Effector memory CD4-positive, alpha-beta T cell (primary cell): ENCODE results near the gene GTPBP4.

ENCODE experiments used
- DNase-seq, 3 donors: peaks; one replicate each; pipeline ENCODE4 v3.0.0-alpha.2; 2020
- H3K27ac ChIP-seq: 2 replicates; pipeline ENCODE4 v1.7.0; 2013; ENCODE audit warnings: mild to moderate bottlenecking, low read length, moderate library complexity; ENCODE audit not compliant: insufficient read depth, poor library complexity, severe bottlenecking
- H3K27me3 ChIP-seq: replicated peaks from 2 replicates; pipeline ENCODE4 v1.7.0; 2013; ENCODE audit warnings: mild to moderate bottlenecking, low read length; ENCODE audit not compliant: insufficient read depth, control insufficient read depth, poor library complexity, severe bottlenecking
- H3K36me3 ChIP-seq: 2 replicates; pipeline ENCODE4 v1.7.0; 2013; ENCODE audit warnings: mild to moderate bottlenecking, low read length, moderate library complexity; ENCODE audit not compliant: control insufficient read depth, insufficient read depth
- H3K4me1 ChIP-seq: 2 replicates; pipeline ENCODE4 v1.7.0; 2013; ENCODE audit warnings: low read length, mild to moderate bottlenecking; ENCODE audit not compliant: control insufficient read depth, insufficient read depth, poor library complexity, severe bottlenecking
- H3K4me3 ChIP-seq: 2 replicates; pipeline ENCODE4 v1.7.0; 2013; ENCODE audit warnings: low read length, low read depth, mild to moderate bottlenecking; ENCODE audit not compliant: insufficient read depth, poor library complexity, severe bottlenecking
- H3K9me3 ChIP-seq: 2 replicates; pipeline ENCODE4 v1.7.0; 2013; ENCODE audit warnings: mild to moderate bottlenecking, low read length, moderate library complexity; ENCODE audit not compliant: control insufficient read depth
- total RNA-seq, 3 donors: gene quantifications; one replicate each; lab custom pipeline; 2026; lab: John Stamatoyannopoulos, UW

Gene GTPBP4
- 49.0 to 54.4 (median 51.4) reads per million in 3 donors for total RNA-seq

DNA sequence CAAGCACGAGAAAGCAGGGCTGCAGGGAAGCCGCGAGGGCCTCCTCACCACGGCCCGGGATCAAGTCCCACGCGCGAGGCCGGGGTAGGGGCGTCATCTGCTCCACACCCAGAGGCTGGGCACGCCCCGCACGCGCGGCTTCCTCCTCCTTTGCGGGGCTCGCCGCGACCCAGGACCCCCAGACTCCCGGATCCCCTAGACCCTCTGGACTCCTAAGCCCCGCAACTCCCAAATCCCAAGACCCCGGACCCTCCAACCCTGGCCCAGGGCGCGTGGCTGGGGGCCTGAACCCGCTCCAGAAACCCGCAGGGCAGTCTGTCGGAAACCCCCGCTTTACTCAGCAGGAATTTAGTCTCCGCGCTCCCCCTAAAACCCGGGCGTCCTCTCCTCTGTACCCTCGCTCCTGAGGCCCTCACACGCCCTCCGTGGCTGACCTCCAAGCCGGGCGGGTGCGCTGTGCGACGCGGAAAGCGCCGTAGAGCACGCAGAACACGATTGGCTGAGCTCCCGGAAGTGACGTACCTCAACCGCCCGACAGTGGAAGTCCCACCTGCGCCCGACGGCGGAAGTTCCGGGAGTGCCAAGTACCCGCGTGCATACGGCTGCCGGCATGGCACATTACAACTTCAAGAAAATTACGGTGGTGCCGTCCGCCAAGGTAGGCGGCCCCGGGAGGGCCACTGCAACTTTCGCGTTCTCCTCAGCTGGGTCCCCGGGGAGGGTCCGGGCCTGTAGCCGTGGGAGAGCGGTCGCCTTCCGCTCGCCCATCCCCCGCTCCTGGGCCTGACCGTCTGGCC, at the start of gene GTPBP4:
Gene GTPBP4 (plus strand): TSS at position 565 of the 797 bp plus-strand sequence. CDS start 46 bp downstream, at position 611.
- DNase-seq, result peak; percentile 91 to 95 (median 93)
- H3K27ac ChIP-seq, result peak within 1 kb of the TSS; percentile 91
- peak within 1 kb of the TSS; percentile 100 for H3K4me3 ChIP-seq
- no peaks in the 10 kb centered on the region for H3K27me3 ChIP-seq
- H3K9me3 ChIP-seq, result no peaks in the 10 kb centered on the region
- H3K4me1 ChIP-seq, result peaks cover 18% of the 10 kb centered on the region
- H3K36me3 ChIP-seq, result peaks cover 8% of the 10 kb centered on the region

GRCh38 chr10:938941-939678, 49.1 kb upstream of the GTPBP4 start:
- Histone ChIP-seq H3K36me3 (no peaks in the 10 kb centered on the region), H3K4me3 (no peak overlapping the region), H3K27ac (no peak overlapping the region), H3K9me3 (no peaks in the 10 kb centered on the region), H3K27me3 (no peaks in the 10 kb centered on the region), H3K4me1 (no peaks in the 10 kb centered on the region)
- DNase-seq, result no peak

GRCh38 chr10:943334-944033, 44.8 kb upstream of the GTPBP4 start:
- H3K4me3 ChIP-seq, result no peak overlapping the region
- H3K27me3 ChIP-seq, result no peaks in the 10 kb centered on the region
- no peaks in the 10 kb centered on the region for H3K4me1 ChIP-seq
- H3K36me3 ChIP-seq, result no peaks in the 10 kb centered on the region
- DNase-seq, result no peak
- no peaks in the 10 kb centered on the region for H3K9me3 ChIP-seq
- H3K27ac ChIP-seq, result no peak overlapping the region

DNA sequence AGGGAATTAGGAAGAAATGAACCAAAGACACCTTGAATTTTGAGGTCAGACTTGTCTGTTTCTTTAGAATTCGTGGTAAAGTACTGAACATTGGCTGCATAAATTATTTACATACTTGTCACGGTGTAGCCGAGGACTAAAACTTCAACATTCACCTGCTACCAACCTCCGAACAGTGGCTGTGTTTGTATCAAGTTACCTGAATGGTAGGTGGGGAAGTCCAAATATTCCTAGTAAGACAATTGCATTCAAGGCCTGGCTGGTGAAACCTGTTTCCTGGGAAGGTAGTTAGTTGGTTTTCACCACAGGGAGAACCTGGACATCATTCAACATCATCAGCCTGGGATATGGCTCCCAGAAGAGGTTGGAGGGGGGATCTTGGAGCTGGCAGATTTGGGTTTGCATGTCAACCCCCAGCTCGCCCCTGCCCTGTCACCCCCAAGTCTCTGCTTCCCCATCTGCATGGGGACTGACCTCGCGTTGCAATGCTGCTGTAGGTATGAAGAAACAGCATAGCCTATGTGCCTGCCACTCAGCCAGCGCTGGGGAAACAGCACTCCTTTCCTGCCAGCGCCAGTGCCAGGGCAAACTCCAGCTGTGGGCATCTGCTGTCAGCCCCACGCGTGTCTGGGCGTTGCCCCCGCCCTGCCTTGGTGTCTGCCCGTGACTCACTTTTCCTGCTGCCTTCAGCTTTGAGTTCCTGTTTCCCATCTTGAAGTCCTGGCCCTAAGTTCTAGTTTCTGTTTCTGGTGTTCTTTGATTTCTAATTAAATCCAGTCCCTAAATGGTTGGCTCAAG, 44.0 kb upstream of the GTPBP4 start:
- Histone ChIP-seq H3K27me3 (no peaks in the 10 kb centered on the region), H3K9me3 (no peaks in the 10 kb centered on the region), H3K4me3 (no peak overlapping the region), H3K4me1 (no peaks in the 10 kb centered on the region), H3K27ac (no peak overlapping the region), H3K36me3 (no peaks in the 10 kb centered on the region)
- no peak for DNase-seq

DNA sequence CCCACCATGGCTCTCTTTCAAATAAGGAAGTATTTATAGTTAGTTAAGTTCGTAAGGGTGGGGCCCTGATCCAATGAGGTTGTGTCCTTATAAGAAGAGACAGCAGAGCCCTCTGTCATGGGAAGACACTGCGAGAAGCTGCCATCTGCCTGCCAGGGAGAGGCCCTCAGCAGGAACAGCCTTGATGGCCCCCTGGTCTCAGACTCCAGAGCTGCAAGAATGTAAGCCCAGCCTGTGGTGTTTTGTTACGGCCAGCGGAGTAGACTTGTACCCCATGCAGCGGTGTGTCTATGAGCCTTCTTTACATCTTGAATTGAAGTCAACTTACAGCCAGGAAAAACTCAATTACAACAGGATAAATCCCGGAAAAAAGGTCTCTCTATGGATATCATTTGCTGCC, 42.5 kb upstream of the GTPBP4 start:
- no peak overlapping the region for H3K27ac ChIP-seq
- H3K27me3 ChIP-seq, result no peaks in the 10 kb centered on the region
- H3K4me1 ChIP-seq, result no peaks in the 10 kb centered on the region
- DNase-seq, result no peak
- H3K4me3 ChIP-seq, result no peak overlapping the region
- H3K9me3 ChIP-seq, result no peaks in the 10 kb centered on the region
- H3K36me3 ChIP-seq, result no peaks in the 10 kb centered on the region

- H3K27me3 ChIP-seq, result no peaks in the 10 kb centered on the region
These were observed 41.2 kb upstream of the GTPBP4 start for GRCh38 chr10:947051-947450.

DNA sequence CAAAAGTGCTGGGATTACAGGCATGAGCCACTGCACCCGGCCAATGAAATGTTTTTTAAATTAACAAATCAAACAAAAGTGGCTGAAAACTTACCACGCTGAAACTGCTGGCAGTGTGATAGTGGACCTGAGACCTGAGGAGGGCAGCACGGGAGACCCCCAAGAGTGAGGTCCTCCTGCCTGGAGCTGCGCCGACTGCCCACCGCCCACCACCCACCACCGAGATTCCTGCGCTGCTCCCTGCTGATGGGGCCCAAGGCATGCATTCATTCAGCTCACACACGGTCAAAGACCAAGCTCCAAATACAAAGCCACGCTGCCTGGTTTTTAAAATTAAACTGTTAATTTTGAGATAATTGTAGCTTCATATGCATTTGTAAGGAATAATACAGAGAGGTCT, 40.4 kb upstream of the GTPBP4 start:
- Histone ChIP-seq H3K27me3 (no peaks in the 10 kb centered on the region), H3K9me3 (no peaks in the 10 kb centered on the region), H3K27ac (no peak overlapping the region), H3K4me3 (no peak overlapping the region), H3K36me3 (no peaks in the 10 kb centered on the region), H3K4me1 (no peaks in the 10 kb centered on the region)
- no peak for DNase-seq

More at GRCh38 chr10:947051-947450, 41.2 kb upstream of the GTPBP4 start:
- DNase-seq, result no peak
- no peak overlapping the region for H3K27ac ChIP-seq
- H3K9me3 ChIP-seq, result no peaks in the 10 kb centered on the region
- H3K4me3 ChIP-seq, result no peak overlapping the region
- H3K4me1 ChIP-seq, result no peaks in the 10 kb centered on the region
- H3K36me3 ChIP-seq, result no peaks in the 10 kb centered on the region

DNA sequence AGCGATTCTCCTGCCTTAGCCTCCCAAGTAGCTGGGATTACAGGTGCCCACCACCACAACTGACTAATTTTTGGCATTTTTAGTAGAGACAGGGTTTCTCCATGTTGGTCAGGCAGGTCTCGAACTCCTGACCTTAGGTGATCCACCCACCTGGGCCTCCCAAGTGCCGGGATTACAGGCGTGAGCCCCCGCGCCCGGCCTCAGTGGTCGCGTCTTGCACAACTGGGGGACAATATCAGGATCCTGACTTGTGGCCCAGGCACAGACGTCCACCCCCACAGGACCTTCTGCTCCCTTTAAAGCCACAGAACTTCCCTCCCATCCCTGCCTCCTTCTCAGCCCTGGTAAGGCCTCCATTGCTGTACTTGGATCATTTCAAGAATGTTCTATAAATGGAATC, 39.9 kb upstream of the GTPBP4 start:
- no peak overlapping the region for H3K27ac ChIP-seq
- no peaks in the 10 kb centered on the region for H3K36me3 ChIP-seq
- H3K4me1 ChIP-seq, result no peaks in the 10 kb centered on the region
- DNase-seq, result no peak
- H3K4me3 ChIP-seq, result no peak overlapping the region
- no peaks in the 10 kb centered on the region for H3K27me3 ChIP-seq
- H3K9me3 ChIP-seq, result no peaks in the 10 kb centered on the region

DNA sequence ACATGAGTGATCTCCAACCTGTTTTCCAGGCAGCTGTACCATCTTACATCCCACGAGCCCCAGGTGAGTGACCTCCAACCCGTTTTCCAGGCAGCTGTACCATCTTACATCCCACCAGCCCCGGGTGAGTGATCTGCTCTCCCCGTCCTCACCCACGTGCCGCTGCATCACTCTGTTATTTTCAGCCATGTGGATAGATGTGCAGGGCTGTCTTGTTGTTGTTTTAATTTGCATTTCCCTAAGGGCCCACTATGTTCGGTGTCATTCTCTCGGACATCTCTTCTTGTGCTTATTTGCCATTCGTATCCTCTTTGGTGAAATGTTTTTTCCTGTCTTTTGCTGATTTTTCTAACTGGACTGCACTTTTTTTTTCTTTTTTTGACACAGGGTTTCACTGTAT, 38.8 kb upstream of the GTPBP4 start:
- H3K27ac ChIP-seq, result no peak overlapping the region
- no peak for DNase-seq
- no peaks in the 10 kb centered on the region for H3K36me3 ChIP-seq
- no peaks in the 10 kb centered on the region for H3K27me3 ChIP-seq
- no peak overlapping the region for H3K4me3 ChIP-seq
- no peaks in the 10 kb centered on the region for H3K9me3 ChIP-seq
- no peaks in the 10 kb centered on the region for H3K4me1 ChIP-seq
